H9 (cell line): Measurements from ENCODE around the gene ABCA1. TPM values are rescaled to one million over a fixed set of nuclear protein-coding genes. Genes with fewer than 3 reads are reported as not detected.

ENCODE experiments used
- DNase-seq: peaks from one replicate; pipeline ENCODE4 v3.0.0-alpha.2; 2017
- H2AFZ ChIP-seq: one replicate; pipeline ENCODE4 v1.6.1; 2013; ENCODE audit warnings: mild to moderate bottlenecking, low read length, control low read depth, moderate library complexity
- H2AK5ac ChIP-seq: 2 replicates; pipeline ENCODE4 v1.6.1; 2013; ENCODE audit warnings: low read length, control low read depth, mixed read lengths; ENCODE audit not compliant: insufficient read length
- H2BK120ac ChIP-seq: one replicate; pipeline ENCODE4 v1.6.1; 2013; ENCODE audit warnings: low read depth, mild to moderate bottlenecking, low read length, control low read depth, inconsistent platforms; ENCODE audit not compliant: poor library complexity, severe bottlenecking
- H2BK12ac ChIP-seq: 2 replicates; pipeline ENCODE4 v1.6.1; 2013; ENCODE audit warnings: low read length, control low read depth, mixed read lengths, low read depth; ENCODE audit not compliant: insufficient read length
- H2BK15ac ChIP-seq: 2 replicates; pipeline ENCODE4 v1.6.1; 2013; ENCODE audit warnings: low read depth, low read length, control low read depth
- H2BK20ac ChIP-seq: one replicate; pipeline ENCODE4 v1.6.1; 2013; ENCODE audit warnings: low read depth, mild to moderate bottlenecking, low read length, control low read depth, inconsistent platforms; ENCODE audit not compliant: poor library complexity, severe bottlenecking
- H2BK5ac ChIP-seq: 2 replicates; pipeline ENCODE4 v1.6.1; 2013; ENCODE audit warnings: low read length, control low read depth, mixed read lengths; ENCODE audit not compliant: insufficient read length
- H3K14ac ChIP-seq: 2 replicates; pipeline ENCODE4 v1.6.1; 2013; ENCODE audit warnings: low read length, control low read depth; ENCODE audit not compliant: insufficient read depth
- H3K18ac ChIP-seq: 2 replicates; pipeline ENCODE4 v1.6.1; 2013; ENCODE audit warnings: low read depth, mild to moderate bottlenecking, mixed read lengths, low read length, control low read depth; ENCODE audit not compliant: insufficient read length
- H3K23ac ChIP-seq: 2 replicates; pipeline ENCODE4 v1.6.1; 2013; ENCODE audit warnings: low read length, control low read depth, mixed read lengths, low read depth; ENCODE audit not compliant: insufficient read length
- H3K23me2 ChIP-seq: 2 replicates; pipeline ENCODE4 v1.6.1; 2013; ENCODE audit warnings: low read depth, mild to moderate bottlenecking, mixed read lengths, low read length, control low read depth; ENCODE audit not compliant: insufficient read length, poor library complexity, severe bottlenecking
- H3K27ac ChIP-seq: 2 replicates; pipeline ENCODE4 v1.5.1; 2013; ENCODE audit warnings: low read length, control low read depth, mixed read lengths, low read depth; ENCODE audit not compliant: insufficient read length
- H3K27me3 ChIP-seq: 2 replicates; pipeline ENCODE4 v1.6.1; 2013; ENCODE audit warnings: low read length, control low read depth, inconsistent platforms; ENCODE audit not compliant: insufficient read depth
- H3K4ac ChIP-seq: 2 replicates; pipeline ENCODE4 v1.6.1; 2013; ENCODE audit warnings: low read depth, mild to moderate bottlenecking, control low read depth, inconsistent platforms, low read length, moderate library complexity
- H3K4me1 ChIP-seq: 2 replicates; pipeline ENCODE4 v1.6.1; 2013; ENCODE audit warnings: low read length, control low read depth, inconsistent platforms; ENCODE audit not compliant: insufficient read depth
- H3K4me2 ChIP-seq: 2 replicates; pipeline ENCODE4 v1.6.1; 2013; ENCODE audit warnings: low read length, control low read depth, mixed read lengths; ENCODE audit not compliant: insufficient read length, insufficient read depth
- H3K56ac ChIP-seq: 2 replicates; pipeline ENCODE4 v1.6.1; 2013; ENCODE audit warnings: low read depth, mild to moderate bottlenecking, mixed read lengths, low read length, control low read depth; ENCODE audit not compliant: insufficient read length
- H3K79me1 ChIP-seq: 2 replicates; pipeline ENCODE4 v1.6.1; 2013; ENCODE audit warnings: low read depth, mild to moderate bottlenecking, moderate library complexity, low read length, control low read depth, inconsistent platforms; ENCODE audit not compliant: insufficient read depth, poor library complexity, severe bottlenecking
- H3K79me2 ChIP-seq: 2 replicates; pipeline ENCODE4 v1.6.1; 2013; ENCODE audit warnings: low read length, control low read depth, inconsistent platforms; ENCODE audit not compliant: insufficient read depth
- H3K9ac ChIP-seq: 2 replicates; pipeline ENCODE4 v1.6.1; 2013; ENCODE audit warnings: low read length, control low read depth, mixed read lengths; ENCODE audit not compliant: insufficient read length; ENCODE audit errors: extremely low read depth
- H3K9me3 ChIP-seq: one replicate; pipeline ENCODE4 v1.6.1; 2013; ENCODE audit warnings: low read depth, low read length, inconsistent platforms; ENCODE audit not compliant: control insufficient read depth
- H3T11ph ChIP-seq: one replicate; pipeline ENCODE4 v1.6.1; 2013; ENCODE audit warnings: mild to moderate bottlenecking, low read length, control low read depth, inconsistent platforms
- H4K20me1 ChIP-seq: one replicate; pipeline ENCODE4 v1.6.1; 2013; ENCODE audit not compliant: control insufficient read depth, insufficient read length, insufficient read depth
- H4K5ac ChIP-seq: 2 replicates; pipeline ENCODE4 v1.6.1; 2013; ENCODE audit warnings: low read depth, mild to moderate bottlenecking, mixed read lengths, low read length, control low read depth; ENCODE audit not compliant: insufficient read length
- H4K8ac ChIP-seq: replicated peaks from 2 replicates; pipeline ENCODE4 v1.6.1; 2013; ENCODE audit warnings: low read length, control low read depth, mixed read lengths, low read depth; ENCODE audit not compliant: insufficient read length
- H4K91ac ChIP-seq: 2 replicates; pipeline ENCODE4 v1.6.1; 2013; ENCODE audit warnings: low read depth, mild to moderate bottlenecking, moderate library complexity, mixed read lengths, low read length, control low read depth; ENCODE audit not compliant: insufficient read length
- H3K27ac Mint-ChIP-seq, 3 experiments: 2 replicates in 2 of 3; 3 replicates in 1 of 3; pipeline ENCODE4 v1.8.0; 2020 to 2021; ENCODE audit warnings: mixed read lengths in 3 of 3, mild to moderate bottlenecking in 1 of 3, moderate library complexity in 1 of 3
- H3K27me3 Mint-ChIP-seq: 2 replicates; pipeline ENCODE4 v1.8.0; 2021; ENCODE audit warnings: low read depth, mild to moderate bottlenecking, moderate library complexity, mixed read lengths
- H3K36me3 Mint-ChIP-seq, 3 experiments: 2 replicates in 2 of 3; 3 replicates in 1 of 3; pipeline ENCODE4 v1.8.0; 2020 to 2021; ENCODE audit warnings: low read depth in 3 of 3, mixed read lengths in 3 of 3; ENCODE audit not compliant: insufficient read depth in 1 of 3
- H3K4me1 Mint-ChIP-seq, 2 experiments: 2 replicates each; pipeline ENCODE4 v1.8.0; 2020; ENCODE audit warnings: mixed read lengths in 2 of 2
- H3K4me3 Mint-ChIP-seq, 2 experiments: 2 replicates in 1 of 2; 3 replicates in 1 of 2; pipeline ENCODE4 v1.8.0; 2020 to 2021; ENCODE audit warnings: mild to moderate bottlenecking in 2 of 2, mixed read lengths in 2 of 2, moderate library complexity in 1 of 2
- H3K9me3 Mint-ChIP-seq, 2 experiments: 2 replicates in 1 of 2; 3 replicates in 1 of 2; pipeline ENCODE4 v1.8.0; 2020; ENCODE audit warnings: mild to moderate bottlenecking in 2 of 2, mixed read lengths in 2 of 2, moderate library complexity in 1 of 2
- WGBS: extraction: QIAGEN DNeasy Blood & Tissue Kit; methylation state at CpG from one replicate; pipeline ENCODE4 v1.1.7; 2013; ENCODE audit warnings: missing lambda C conversion rate, low lambda C conversion rate, mixed read lengths; ENCODE audit not compliant: insufficient read length; ENCODE audit errors: extremely low coverage; 5-methylcytosine and 5-hydroxymethylcytosine counted together
- total RNA-seq: library from RNA; stranded (reverse); gene quantifications from 2 replicates; pipeline ENCODE4 v1.2.1, GENCODE V29; 2021
- TF ChIP-seq, protein P1 (sequence below): fragments of 200-600 bp; sonication (generic); conservative IDR thresholded peaks from 3 replicates; pipeline ENCODE4 v1.8.0; 2021; ENCODE audit warnings: antibody characterized with exemption, mild to moderate bottlenecking

Gene ABCA1
- total RNA-seq, 1 experiment from 2014 or later: 16.6 TPM

DNA sequence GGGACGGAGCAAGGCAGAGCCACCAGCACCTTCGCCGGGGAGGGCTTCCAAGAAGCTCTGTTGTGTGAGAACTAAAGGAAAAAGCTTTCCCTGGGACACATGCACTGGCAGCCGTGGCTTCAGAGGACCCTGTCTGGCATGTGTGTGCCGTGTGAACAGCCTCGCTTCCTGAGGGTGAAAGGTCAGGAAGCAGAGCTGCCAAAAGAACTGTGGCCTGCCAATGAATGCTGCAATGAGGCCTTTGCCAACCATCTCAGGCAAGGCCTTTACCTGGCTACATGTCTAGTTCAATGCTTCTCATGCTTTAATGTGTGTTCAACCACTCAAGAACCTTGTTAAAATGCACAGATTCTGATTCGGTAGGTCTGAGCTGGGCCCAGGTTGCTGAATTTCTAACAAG, 110.5 kb downstream of the ABCA1 start:
- Histone ChIP-seq H2BK12ac (no peak overlapping the region), H3K27ac (no peak overlapping the region), H4K91ac (no peak overlapping the region), H3K9me3 (no peaks in the 10 kb centered on the region), H2BK120ac (no peak overlapping the region), H3K4me1 (no peaks in the 10 kb centered on the region), H3K18ac (no peak overlapping the region), H3K4ac (no peak overlapping the region), H3K14ac (no peak overlapping the region; the same call in 1 of the 2 replicates), H2AK5ac (no peak overlapping the region), H2BK20ac (no peak overlapping the region), H2AFZ (no peak overlapping the region), H3K9ac (no peak overlapping the region), H4K5ac (no peak overlapping the region), H2BK5ac (no peak overlapping the region), H3K27me3 (no peaks in the 10 kb centered on the region), H3K79me2 (no peaks in the 10 kb centered on the region), H3T11ph (no peak overlapping the region), H3K23ac (no peak overlapping the region), H3K79me1 (no peaks in the 10 kb centered on the region), H2BK15ac (no peak overlapping the region), H3K56ac (no peak overlapping the region), H3K23me2 (no peaks in the 10 kb centered on the region), H4K20me1 (no peaks in the 10 kb centered on the region), H3K4me2 (no peak overlapping the region), H4K8ac (no peak overlapping the region)
- no CpG with 5 or more reads among the region's 7 CpGs for WGBS
- peaks cover 12 to 85% (median 66%) of the 10 kb centered on the region in 3 experiments; a peak in 6 of 7 replicates for H3K36me3 Mint-ChIP-seq
- peak overlapping the region in 1 of 3 experiments; percentile 11; a peak in 1 of 7 replicates for H3K27ac Mint-ChIP-seq
- TF ChIP-seq, protein P1, sequence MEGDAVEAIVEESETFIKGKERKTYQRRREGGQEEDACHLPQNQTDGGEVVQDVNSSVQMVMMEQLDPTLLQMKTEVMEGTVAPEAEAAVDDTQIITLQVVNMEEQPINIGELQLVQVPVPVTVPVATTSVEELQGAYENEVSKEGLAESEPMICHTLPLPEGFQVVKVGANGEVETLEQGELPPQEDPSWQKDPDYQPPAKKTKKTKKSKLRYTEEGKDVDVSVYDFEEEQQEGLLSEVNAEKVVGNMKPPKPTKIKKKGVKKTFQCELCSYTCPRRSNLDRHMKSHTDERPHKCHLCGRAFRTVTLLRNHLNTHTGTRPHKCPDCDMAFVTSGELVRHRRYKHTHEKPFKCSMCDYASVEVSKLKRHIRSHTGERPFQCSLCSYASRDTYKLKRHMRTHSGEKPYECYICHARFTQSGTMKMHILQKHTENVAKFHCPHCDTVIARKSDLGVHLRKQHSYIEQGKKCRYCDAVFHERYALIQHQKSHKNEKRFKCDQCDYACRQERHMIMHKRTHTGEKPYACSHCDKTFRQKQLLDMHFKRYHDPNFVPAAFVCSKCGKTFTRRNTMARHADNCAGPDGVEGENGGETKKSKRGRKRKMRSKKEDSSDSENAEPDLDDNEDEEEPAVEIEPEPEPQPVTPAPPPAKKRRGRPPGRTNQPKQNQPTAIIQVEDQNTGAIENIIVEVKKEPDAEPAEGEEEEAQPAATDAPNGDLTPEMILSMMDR: no peak
- no peaks in the 10 kb centered on the region for H3K9me3 Mint-ChIP-seq
- H3K4me1 Mint-ChIP-seq: no peaks in the 10 kb centered on the region
- H3K27me3 Mint-ChIP-seq: no peaks in the 10 kb centered on the region
- no peak overlapping the region for H3K4me3 Mint-ChIP-seq
- DNase-seq: no peak
